ENCODE data around the gene DHX15. TPM values are rescaled to one million over a fixed set of nuclear protein-coding genes. Genes with fewer than 3 reads are reported as not detected.
"Not testable (repeated sequence)": the region's sequence is repeated elsewhere in the genome, so short reads cannot be mapped to it uniquely, and the experiment has no call there.

DHX15 gene
- total RNA-seq, 1 experiment from 2014 or later: 240 TPM

GRCh38 chr4:24507439-24507838, 76.9 kb downstream of the DHX15 start:
- no peak overlapping the region for H3K4me3 Mint-ChIP-seq
- ChIA-PET CTCF (no interaction called here), POLR2A (no interaction called here)
- H3K36me3 Mint-ChIP-seq: peaks cover 35% of the 10 kb centered on the region
- H3K27me3 Mint-ChIP-seq (ENCODE audit: low read depth): no peaks in the 10 kb centered on the region
- peaks cover 89% of the 10 kb centered on the region for H3K4me1 Mint-ChIP-seq
- no peak for DNase-seq (ENCODE audit: low spot score)
- ATAC-seq: no peak
- TF ChIP-seq CREM (CRISPR knock-in tag; IDR thresholded peaks at IDR 0.05) (no peak), JAZF1 (CRISPR knock-in tag; IDR thresholded peaks at IDR 0.05) (no peak), OVOL2 (CRISPR knock-in tag; IDR thresholded peaks at IDR 0.05; ENCODE audit: borderline replicate concordance) (no peak), EMX1 (CRISPR knock-in tag; IDR thresholded peaks at IDR 0.05) (0 out of 2 replicates have a peak, but pooled peaks have one; percentile 39), ZNF671 (CRISPR knock-in tag; IDR thresholded peaks at IDR 0.05) (no peak), TEAD1 (CRISPR knock-in tag; IDR thresholded peaks at IDR 0.05) (no peak), ZNF138 (CRISPR knock-in tag; conservative IDR thresholded peaks at IDR 0.05) (no peak)
- TF ChIP-seq, protein P1, sequence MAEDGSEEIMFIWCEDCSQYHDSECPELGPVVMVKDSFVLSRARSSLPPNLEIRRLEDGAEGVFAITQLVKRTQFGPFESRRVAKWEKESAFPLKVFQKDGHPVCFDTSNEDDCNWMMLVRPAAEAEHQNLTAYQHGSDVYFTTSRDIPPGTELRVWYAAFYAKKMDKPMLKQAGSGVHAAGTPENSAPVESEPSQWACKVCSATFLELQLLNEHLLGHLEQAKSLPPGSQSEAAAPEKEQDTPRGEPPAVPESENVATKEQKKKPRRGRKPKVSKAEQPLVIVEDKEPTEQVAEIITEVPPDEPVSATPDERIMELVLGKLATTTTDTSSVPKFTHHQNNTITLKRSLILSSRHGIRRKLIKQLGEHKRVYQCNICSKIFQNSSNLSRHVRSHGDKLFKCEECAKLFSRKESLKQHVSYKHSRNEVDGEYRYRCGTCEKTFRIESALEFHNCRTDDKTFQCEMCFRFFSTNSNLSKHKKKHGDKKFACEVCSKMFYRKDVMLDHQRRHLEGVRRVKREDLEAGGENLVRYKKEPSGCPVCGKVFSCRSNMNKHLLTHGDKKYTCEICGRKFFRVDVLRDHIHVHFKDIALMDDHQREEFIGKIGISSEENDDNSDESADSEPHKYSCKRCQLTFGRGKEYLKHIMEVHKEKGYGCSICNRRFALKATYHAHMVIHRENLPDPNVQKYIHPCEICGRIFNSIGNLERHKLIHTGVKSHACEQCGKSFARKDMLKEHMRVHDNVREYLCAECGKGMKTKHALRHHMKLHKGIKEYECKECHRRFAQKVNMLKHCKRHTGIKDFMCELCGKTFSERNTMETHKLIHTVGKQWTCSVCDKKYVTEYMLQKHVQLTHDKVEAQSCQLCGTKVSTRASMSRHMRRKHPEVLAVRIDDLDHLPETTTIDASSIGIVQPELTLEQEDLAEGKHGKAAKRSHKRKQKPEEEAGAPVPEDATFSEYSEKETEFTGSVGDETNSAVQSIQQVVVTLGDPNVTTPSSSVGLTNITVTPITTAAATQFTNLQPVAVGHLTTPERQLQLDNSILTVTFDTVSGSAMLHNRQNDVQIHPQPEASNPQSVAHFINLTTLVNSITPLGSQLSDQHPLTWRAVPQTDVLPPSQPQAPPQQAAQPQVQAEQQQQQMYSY (CRISPR knock-in tag; IDR thresholded peaks at IDR 0.05): peak; percentile 62
- peaks cover 8% of the 10 kb centered on the region for H3K9me3 Mint-ChIP-seq
- peak overlapping the region; percentile 97 for H3K27ac Mint-ChIP-seq

GRCh38 chr4:24503090-24503489, 81.3 kb downstream of the DHX15 start:
- H3K9me3 Mint-ChIP-seq; POLR2A ChIA-PET; ATAC-seq; DNase-seq (ENCODE audit: low spot score); H3K27me3 Mint-ChIP-seq (ENCODE audit: low read depth): not testable (repeated sequence)
- H3K36me3 Mint-ChIP-seq: peaks cover 26% of the 10 kb centered on the region
- H3K4me3 Mint-ChIP-seq: peak overlapping the region; percentile 89
- CTCF ChIA-PET: interaction anchor here (0.8 kb wide), 1 partner anchor 28 kb away, joined by 3 read pairs; no protein-coding TSS in a partner anchor
- H3K4me1 Mint-ChIP-seq: peaks cover 89% of the 10 kb centered on the region
- H3K27ac Mint-ChIP-seq: peak overlapping the region; percentile 82

- DNase-seq (ENCODE audit: low spot score): no peak
- Mint-ChIP-seq H3K27me3 (ENCODE audit: low read depth) (no peaks in the 10 kb centered on the region), H3K27ac (no peak overlapping the region), H3K36me3 (peaks cover 23% of the 10 kb centered on the region), H3K4me3 (no peak overlapping the region), H3K4me1 (peaks cover 49% of the 10 kb centered on the region), H3K9me3 (peaks cover 14% of the 10 kb centered on the region)
- POLR2A ChIA-PET: no interaction called here
- TF ChIP-seq PRRX2 (CRISPR knock-in tag; IDR thresholded peaks at IDR 0.05) (no peak), ZNF671 (CRISPR knock-in tag; IDR thresholded peaks at IDR 0.05) (no peak), NFYB (CRISPR knock-in tag; conservative IDR thresholded peaks at IDR 0.05; ENCODE audit: low read depth) (no peak), GABPB1 (CRISPR knock-in tag; IDR thresholded peaks at IDR 0.05) (no peak), JUN (CRISPR knock-in tag; IDR thresholded peaks at IDR 0.05) (no peak), KAT7 (CRISPR knock-in tag; IDR thresholded peaks at IDR 0.05; ENCODE audit: borderline replicate concordance) (no peak), SMAD3 (CRISPR knock-in tag; IDR thresholded peaks at IDR 0.05; ENCODE audit: borderline replicate concordance) (no peak), MYBL2 (CRISPR knock-in tag; IDR thresholded peaks at IDR 0.05) (no peak), NR2C2 (CRISPR knock-in tag; IDR thresholded peaks at IDR 0.05) (no peak), CREB1 (CRISPR knock-in tag; IDR thresholded peaks at IDR 0.05) (no peak), TEAD4 (CRISPR knock-in tag; IDR thresholded peaks at IDR 0.05) (no peak), ZNF416 (CRISPR knock-in tag; IDR thresholded peaks at IDR 0.05) (no peak), CREM (CRISPR knock-in tag; IDR thresholded peaks at IDR 0.05) (no peak), ZMAT4 (CRISPR knock-in tag; IDR thresholded peaks at IDR 0.05) (no peak), IRF2 (CRISPR knock-in tag; IDR thresholded peaks at IDR 0.05; ENCODE audit: borderline replicate concordance, low read depth) (no peak)
- TF ChIP-seq, protein P2, sequence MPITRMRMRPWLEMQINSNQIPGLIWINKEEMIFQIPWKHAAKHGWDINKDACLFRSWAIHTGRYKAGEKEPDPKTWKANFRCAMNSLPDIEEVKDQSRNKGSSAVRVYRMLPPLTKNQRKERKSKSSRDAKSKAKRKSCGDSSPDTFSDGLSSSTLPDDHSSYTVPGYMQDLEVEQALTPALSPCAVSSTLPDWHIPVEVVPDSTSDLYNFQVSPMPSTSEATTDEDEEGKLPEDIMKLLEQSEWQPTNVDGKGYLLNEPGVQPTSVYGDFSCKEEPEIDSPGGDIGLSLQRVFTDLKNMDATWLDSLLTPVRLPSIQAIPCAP (CRISPR knock-in tag; IDR thresholded peaks at IDR 0.05): no peak
- TF ChIP-seq, protein P3, sequence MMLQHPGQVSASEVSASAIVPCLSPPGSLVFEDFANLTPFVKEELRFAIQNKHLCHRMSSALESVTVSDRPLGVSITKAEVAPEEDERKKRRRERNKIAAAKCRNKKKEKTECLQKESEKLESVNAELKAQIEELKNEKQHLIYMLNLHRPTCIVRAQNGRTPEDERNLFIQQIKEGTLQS (CRISPR knock-in tag; conservative IDR thresholded peaks at IDR 0.05): no peak
- TF ChIP-seq, protein P4, sequence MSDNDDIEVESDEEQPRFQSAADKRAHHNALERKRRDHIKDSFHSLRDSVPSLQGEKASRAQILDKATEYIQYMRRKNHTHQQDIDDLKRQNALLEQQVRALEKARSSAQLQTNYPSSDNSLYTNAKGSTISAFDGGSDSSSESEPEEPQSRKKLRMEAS (CRISPR knock-in tag; IDR thresholded peaks at IDR 0.05): no peak
- CTCF ChIA-PET: interaction anchor here (1.1 to 3.7 kb wide), 3 partner anchors 9 to 24 kb away, joined by 4 to 12 read pairs (median 4); no protein-coding TSS in a partner anchor
- ATAC-seq: no peak
These were observed 87.1 kb downstream of the DHX15 start for GRCh38 chr4:24497221-24497620.
